IPS-18a (cell line): ENCODE results near the gene NINJ1.
"Not testable (repeated sequence)": the region's sequence is repeated elsewhere in the genome, so short reads cannot be mapped to it uniquely, and the experiment has no call there.

Source experiments
- H3K27ac ChIP-seq: one replicate; pipeline ENCODE4 v1.5.1; 2013; ENCODE audit warnings: low read length
- H3K27me3 ChIP-seq: one replicate; pipeline ENCODE4 v1.6.1; 2013; ENCODE audit warnings: mild to moderate bottlenecking, low read length; ENCODE audit not compliant: control insufficient read depth, insufficient read depth
- H3K36me3 ChIP-seq: one replicate; pipeline ENCODE4 v1.6.1; 2013; ENCODE audit warnings: low read depth, low read length; ENCODE audit not compliant: control insufficient read depth
- H3K4me1 ChIP-seq: one replicate; pipeline ENCODE4 v1.6.1; 2013; ENCODE audit warnings: low read depth, low read length; ENCODE audit not compliant: control insufficient read depth
- H3K4me3 ChIP-seq: one replicate; pipeline ENCODE4 v1.5.1; 2013; ENCODE audit warnings: low read length
- H3K9ac ChIP-seq: one replicate; pipeline ENCODE4 v1.6.1; 2013; ENCODE audit warnings: mild to moderate bottlenecking, low read length, moderate library complexity
- H3K9me3 ChIP-seq: one replicate; pipeline ENCODE4 v1.6.1; 2013; ENCODE audit warnings: low read depth, low read length; ENCODE audit not compliant: control insufficient read depth

NINJ1 gene

DNA sequence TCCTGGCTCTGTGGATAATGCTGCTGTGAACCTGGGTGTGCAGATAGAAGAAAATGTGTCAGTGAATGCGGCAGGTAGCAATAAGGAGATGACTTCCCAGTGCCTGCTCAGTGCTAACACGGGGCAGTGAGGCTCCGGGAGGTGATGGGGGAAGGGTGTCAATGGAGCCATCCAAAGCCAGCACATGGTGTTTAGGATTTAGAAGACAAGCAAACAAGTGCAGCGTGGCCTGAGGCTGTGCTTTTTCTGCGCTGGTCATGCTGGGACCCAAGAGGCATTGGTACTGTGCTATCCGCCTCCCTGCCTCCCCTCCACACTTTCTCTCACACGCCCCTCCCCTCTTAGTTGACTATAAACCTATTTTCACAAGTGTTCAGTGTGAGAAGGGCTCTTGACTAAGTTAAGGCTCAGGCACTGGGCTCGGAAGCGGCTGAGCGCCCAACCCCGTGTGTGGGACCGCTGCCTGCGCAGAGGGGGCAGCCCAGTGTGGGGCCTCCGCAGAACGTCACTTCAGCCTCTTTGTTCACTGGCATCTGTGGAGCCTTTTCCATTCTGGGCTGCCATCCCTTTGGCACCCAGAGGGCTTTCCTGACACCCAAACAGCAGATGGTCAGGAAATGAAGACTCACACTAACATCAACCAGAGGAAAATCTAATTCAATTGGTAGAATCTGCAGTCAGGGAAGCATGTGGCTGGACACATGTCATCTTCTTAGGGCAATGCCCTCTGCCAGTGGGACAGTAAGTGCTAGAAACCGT is 21.8 kb upstream of the NINJ1 start:
- Histone ChIP-seq H3K27ac (no peak overlapping the region), H3K9me3 (no peaks in the 10 kb centered on the region), H3K36me3 (no peaks in the 10 kb centered on the region), H3K4me3 (no peak overlapping the region), H3K4me1 (peaks cover 3% of the 10 kb centered on the region), H3K9ac (no peak overlapping the region), H3K27me3 (no peaks in the 10 kb centered on the region)

DNA sequence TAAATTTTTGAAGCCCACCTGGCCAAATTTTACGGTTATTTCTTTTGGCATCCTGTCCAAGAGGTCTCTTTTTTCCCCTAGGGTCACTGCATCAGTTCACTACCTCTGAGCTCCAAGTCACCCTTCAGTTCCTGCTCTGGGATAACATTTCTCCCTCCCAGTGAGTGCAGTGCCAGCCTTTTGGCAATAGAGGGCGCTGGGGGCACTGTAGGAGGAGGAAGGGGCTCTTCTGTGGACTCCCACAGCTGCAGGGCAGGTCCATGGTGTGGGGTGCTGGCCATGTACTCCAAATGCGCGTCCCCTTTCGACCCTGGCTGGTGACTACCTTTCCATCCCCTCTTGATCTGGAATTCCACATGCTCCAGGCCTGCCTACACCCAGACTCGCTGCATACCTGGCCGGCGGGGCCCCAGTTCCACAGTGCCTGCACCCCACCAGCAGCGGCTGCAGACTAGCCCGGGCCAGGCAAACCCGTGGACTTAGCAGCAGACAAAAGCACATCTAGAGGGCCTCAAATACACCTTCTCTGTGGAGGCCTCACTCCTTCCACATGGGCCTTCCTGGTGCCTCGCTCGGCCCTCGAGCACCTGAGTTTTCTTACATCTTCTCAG is 20.3 kb upstream of the NINJ1 start:
- no peak overlapping the region for H3K27ac ChIP-seq
- H3K4me1 ChIP-seq, result no peaks in the 10 kb centered on the region
- H3K4me3 ChIP-seq, result no peak overlapping the region

DNA sequence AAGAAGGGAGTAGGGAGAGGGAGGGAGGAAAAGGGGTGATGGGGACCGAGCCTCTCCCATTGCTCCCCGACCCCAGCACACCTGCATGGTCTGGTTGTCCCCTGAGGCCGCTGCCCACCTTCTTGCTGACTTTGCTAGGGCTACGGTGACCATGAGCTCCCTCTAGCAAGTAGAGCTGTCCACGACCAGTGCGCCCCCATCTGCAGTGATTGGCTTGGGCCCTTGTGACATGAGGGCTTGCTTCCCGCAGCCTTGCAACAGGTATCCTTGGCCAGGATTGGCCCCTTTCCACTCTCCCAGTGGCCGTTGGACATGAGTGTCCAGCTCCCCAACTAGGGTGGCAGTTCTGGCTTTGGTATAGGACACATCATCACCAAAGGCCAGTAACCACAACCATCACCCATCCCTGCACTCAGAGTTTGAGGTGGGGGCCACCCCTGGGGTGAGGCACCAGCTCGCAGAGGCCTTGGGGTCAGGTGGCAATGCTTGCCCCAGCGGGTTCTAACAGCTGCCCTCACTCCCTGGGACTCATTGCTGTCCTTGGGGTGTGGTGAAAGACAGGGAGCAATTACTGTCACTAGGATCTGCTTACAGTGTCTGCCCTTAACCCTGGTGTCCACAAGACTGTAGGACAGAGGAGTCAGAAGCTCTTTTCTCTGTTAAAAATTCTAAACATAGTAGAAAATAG is 17.2 kb upstream of the NINJ1 start:
- H3K27ac ChIP-seq, result no peak overlapping the region
- H3K9ac ChIP-seq, result no peak overlapping the region
- H3K36me3 ChIP-seq, result no peaks in the 10 kb centered on the region
- H3K9me3 ChIP-seq, result no peaks in the 10 kb centered on the region
- H3K4me3 ChIP-seq, result no peak overlapping the region
- H3K4me1 ChIP-seq, result no peaks in the 10 kb centered on the region
- H3K27me3 ChIP-seq, result no peaks in the 10 kb centered on the region

More for the DNA sequence above, 20.3 kb upstream of the NINJ1 start:
- Histone ChIP-seq H3K9ac (no peak overlapping the region), H3K36me3 (no peaks in the 10 kb centered on the region), H3K27me3 (no peaks in the 10 kb centered on the region), H3K9me3 (no peaks in the 10 kb centered on the region)

DNA sequence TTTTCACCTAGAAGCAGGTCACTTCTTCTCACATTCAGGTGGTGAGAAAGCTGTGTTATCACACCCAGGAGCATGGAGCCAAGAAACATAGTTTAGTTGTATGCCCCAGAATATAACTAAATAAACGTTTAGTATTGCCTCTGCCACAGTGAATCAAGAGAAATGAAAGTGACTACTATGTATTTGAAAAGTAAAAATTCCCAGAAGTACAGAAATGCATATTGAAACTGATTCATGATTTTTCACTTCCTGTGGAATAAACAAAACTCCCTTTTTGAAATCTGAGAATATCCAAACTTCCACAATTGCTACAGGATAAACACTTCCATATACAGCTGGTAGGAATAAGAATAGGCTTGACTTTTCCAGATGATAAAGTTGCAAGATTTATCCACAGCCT is 15.3 kb upstream of the NINJ1 start:
- Histone ChIP-seq H3K4me1 (no peaks in the 10 kb centered on the region), H3K9ac (no peak overlapping the region), H3K27ac (no peak overlapping the region), H3K27me3 (no peaks in the 10 kb centered on the region), H3K4me3 (no peak overlapping the region), H3K36me3 (no peaks in the 10 kb centered on the region), H3K9me3 (no peaks in the 10 kb centered on the region)

DNA sequence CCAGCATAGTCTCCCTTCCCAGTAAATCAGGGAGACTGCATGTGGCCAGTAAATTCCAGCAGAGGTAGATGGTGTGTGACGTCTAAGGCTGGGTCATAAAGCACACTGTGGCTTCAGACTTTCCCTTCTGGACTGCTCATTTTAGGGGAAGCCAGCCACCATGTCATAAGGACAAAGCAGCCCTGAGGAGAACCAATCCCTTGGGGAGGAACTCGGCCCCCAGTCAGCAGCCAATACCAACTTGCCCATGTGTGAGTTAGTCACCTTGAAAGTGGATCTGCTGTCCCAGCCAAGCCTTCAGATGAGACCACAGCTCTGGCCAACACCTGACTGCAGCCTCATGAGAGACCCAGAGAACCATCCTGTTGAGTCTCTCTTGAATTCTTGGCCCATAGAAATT is 14.7 kb upstream of the NINJ1 start:
- no peak overlapping the region for H3K9ac ChIP-seq
- no peaks in the 10 kb centered on the region for H3K4me1 ChIP-seq
- H3K27ac ChIP-seq, result no peak overlapping the region
- no peaks in the 10 kb centered on the region for H3K36me3 ChIP-seq
- H3K4me3 ChIP-seq, result no peak overlapping the region
- no peaks in the 10 kb centered on the region for H3K27me3 ChIP-seq
- H3K9me3 ChIP-seq, result no peaks in the 10 kb centered on the region

DNA sequence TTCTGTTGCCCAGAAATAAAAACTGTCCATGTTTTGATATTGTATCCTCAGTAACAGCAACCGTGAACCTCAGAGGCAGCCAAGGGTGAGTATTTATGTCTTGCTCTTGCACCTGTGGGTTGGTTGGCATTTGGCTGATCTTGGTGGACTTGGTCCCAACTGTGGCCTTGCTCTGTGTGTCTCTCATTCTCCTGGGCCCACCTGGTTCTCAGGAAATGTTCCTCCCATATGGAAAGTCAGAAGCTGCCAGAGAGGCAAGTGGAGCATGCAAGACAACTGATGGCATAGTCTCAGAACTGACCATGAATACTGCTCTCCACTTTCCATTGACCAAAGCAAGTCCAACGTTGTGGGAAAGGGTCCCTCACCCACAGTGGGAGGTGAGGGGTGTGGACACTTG is 13.6 kb upstream of the NINJ1 start:
- no peaks in the 10 kb centered on the region for H3K9me3 ChIP-seq
- no peak overlapping the region for H3K9ac ChIP-seq
- no peaks in the 10 kb centered on the region for H3K27me3 ChIP-seq
- H3K4me3 ChIP-seq, result no peak overlapping the region
- H3K27ac ChIP-seq, result no peak overlapping the region
- no peaks in the 10 kb centered on the region for H3K36me3 ChIP-seq
- no peaks in the 10 kb centered on the region for H3K4me1 ChIP-seq

DNA sequence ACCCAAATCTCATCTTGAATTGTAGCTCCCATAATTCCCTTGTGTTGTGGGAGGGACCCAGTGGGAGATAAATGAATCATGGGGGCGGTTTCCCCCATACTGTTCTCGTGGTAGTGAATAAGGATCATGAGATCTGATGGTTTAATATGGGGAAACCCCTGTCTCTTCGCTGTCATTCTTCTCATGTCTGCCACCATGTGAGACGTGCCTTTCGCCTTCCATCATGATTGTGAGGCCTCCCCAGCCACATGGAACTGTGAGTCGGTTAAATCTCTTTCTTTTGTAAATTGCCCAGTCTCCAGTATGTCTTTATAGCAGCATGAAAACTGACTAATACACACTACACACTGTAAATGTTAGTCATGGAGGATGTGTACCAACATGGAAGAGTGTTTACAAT is 12.6 kb upstream of the NINJ1 start:
- not testable (repeated sequence) for H3K9me3 ChIP-seq, H3K27ac ChIP-seq, H3K4me3 ChIP-seq, H3K9ac ChIP-seq, H3K27me3 ChIP-seq, H3K4me1 ChIP-seq, H3K36me3 ChIP-seq

DNA sequence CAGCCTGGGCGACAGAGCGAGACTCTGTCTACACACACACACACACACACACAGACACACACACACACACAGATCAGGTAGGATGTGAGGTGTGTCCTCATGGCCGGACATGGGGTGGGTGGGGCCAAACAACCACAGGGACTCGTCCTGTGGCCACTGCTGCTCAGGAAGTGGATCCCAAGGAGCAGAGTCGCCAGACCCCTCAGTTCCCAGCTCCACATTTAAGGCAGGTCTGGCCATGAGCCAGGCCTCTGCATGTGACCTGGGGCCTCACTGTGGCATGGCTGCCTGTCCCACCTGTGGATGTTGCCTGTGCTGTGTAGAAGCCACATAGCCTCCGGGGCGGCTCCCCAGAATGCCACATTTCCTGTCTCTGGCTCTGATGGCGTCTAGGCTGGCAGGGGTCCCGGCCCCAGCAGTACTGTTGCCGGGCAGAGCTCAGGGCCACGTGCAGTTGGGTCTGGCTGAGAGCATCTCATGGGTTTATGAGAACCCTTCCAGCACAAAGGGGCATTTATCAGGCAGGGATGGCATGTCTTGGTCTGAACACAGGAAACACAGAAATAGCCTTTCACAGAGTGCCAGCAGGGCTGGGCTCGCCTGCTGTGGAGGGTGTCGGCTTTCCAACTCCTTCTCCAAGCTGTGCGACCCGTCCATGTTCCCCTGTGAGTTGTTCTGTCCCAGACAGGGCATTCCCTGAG is 9.9 kb upstream of the NINJ1 start:
- H3K4me3 ChIP-seq, result no peak overlapping the region
- no peaks in the 10 kb centered on the region for H3K27me3 ChIP-seq
- no peaks in the 10 kb centered on the region for H3K4me1 ChIP-seq
- H3K36me3 ChIP-seq, result no peaks in the 10 kb centered on the region
- no peaks in the 10 kb centered on the region for H3K9me3 ChIP-seq
- H3K9ac ChIP-seq, result no peak overlapping the region
- H3K27ac ChIP-seq, result no peak overlapping the region

DNA sequence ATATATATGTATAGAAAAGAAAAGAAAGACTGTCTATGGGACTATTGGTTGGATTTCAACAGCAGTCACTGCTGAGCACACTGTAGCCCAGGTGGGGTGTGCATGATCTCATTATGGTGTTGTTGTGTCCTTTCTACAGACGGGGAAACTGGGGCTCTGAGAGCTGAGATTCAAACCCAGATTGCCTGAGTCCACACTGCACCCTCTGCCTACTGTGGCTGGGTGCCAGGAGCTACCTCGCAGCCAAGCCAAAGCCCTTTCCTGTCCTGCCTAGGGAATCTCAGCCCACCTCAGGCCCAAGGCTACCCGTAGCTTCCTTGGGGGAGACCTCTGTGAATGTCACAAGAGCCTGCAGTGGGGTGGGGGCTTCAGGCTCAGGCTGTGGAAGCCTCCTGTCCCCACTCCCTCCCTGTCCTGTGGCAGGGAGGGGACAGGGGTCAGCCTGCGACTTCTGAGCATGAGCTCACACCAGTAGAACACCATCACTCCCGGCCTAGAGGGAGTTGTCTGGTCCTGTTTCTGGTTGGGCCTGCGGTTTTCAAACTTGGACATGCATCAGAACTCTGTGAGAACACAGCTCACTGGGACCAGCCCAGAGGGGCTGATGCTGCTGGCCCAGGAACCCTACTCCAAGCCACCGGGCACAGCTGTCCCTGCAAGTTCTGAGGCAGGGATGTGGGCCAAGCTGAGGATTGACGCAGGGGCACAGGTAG is 7.9 kb upstream of the NINJ1 start:
- Histone ChIP-seq H3K4me1 (no peaks in the 10 kb centered on the region), H3K27ac (no peak overlapping the region), H3K36me3 (no peaks in the 10 kb centered on the region), H3K27me3 (no peaks in the 10 kb centered on the region), H3K4me3 (no peak overlapping the region), H3K9me3 (no peaks in the 10 kb centered on the region), H3K9ac (no peak overlapping the region)

DNA sequence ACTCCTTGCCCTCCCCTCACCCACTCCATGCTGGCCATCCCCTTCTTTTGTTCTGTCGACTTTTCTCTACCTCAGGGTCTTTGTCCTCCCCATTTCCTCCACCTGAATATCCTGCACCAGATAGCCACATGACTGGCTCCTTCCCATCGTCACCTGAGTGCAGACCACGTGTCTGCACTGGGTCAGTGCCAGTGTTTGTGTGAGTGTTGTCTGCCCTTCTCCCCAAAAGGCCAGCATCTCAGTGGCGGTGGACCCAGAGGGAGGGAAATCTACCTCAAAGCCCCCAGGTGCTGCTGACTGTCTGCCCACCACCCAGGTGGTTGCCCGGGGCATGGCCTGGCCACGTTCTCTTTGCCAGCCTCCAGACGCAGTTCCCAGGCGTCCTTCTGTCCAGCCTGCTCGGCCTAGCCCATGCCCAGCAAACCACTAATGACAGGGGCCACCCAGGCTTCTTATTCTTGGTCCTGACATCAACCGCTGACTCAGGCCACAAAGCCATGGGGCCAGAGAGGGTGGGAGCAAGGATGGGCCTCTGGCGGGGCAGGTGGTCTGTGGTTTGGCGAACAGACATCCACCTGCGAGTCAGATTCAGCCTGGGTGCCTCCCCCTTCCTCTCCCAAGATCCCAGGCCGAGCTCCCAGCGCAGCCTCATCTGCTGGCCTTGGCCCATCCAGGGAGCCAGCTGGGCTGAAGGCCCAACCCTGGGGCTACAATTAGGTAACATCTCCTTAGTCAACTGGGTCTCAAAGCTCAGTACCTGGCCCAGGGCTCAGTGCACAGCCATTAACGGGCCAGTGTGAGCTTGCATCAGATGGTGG is 5.5 kb upstream of the NINJ1 start:
- Histone ChIP-seq H3K4me3 (no peak overlapping the region), H3K27ac (no peak overlapping the region)

More for the DNA sequence above, 5.5 kb upstream of the NINJ1 start:
- H3K36me3 ChIP-seq, result no peaks in the 10 kb centered on the region
- peaks cover 9% of the 10 kb centered on the region for H3K27me3 ChIP-seq
- H3K9ac ChIP-seq, result no peak overlapping the region
- H3K9me3 ChIP-seq, result no peaks in the 10 kb centered on the region
- H3K4me1 ChIP-seq, result peaks cover 5% of the 10 kb centered on the region
